HG02763 (cell line): ENCODE results near the gene GFRAL.
"Not testable (repeated sequence)": the region's sequence is repeated elsewhere in the genome, so short reads cannot be mapped to it uniquely, and the experiment has no call there.

Experiments
- ATAC-seq: cut with Tn5 transposase; IDR thresholded peaks from one replicate; pipeline ENCODE4 v1.9.1; 2021; ENCODE audit warnings: mild to moderate bottlenecking, moderate library complexity; ENCODE audit not compliant: unreplicated experiment

GFRAL gene

GRCh38 chr6:55327169-55327568, at the start of gene GFRAL:
GFRAL (plus strand) TSS chr6:55327469; CDS start chr6:55327555, 86 bp downstream.
- ATAC-seq = no peak

- ATAC-seq = no peak
These were observed 49.6 kb upstream of the GFRAL start for GRCh38 chr6:55277646-55278045.

- ATAC-seq = no peak
These were observed 46.1 kb upstream of the GFRAL start for GRCh38 chr6:55281215-55281614.

- ATAC-seq = no peak
These were observed 45.2 kb upstream of the GFRAL start for GRCh38 chr6:55282115-55282514.

GRCh38 chr6:55286824-55287223, 40.4 kb upstream of the GFRAL start:
- no peak for ATAC-seq

GRCh38 chr6:55290736-55291135, 36.5 kb upstream of the GFRAL start:
- no peak for ATAC-seq

- ATAC-seq = no peak
These were observed 34.2 kb upstream of the GFRAL start for GRCh38 chr6:55293116-55293515.

GRCh38 chr6:55297214-55297613, 30.1 kb upstream of the GFRAL start:
- ATAC-seq = not testable (repeated sequence)

- no peak for ATAC-seq
These were observed 27.8 kb upstream of the GFRAL start for GRCh38 chr6:55299286-55299985.

- ATAC-seq = no peak
These were observed 22.5 kb upstream of the GFRAL start for GRCh38 chr6:55304747-55305146.

GRCh38 chr6:55319961-55320695, 7.1 kb upstream of the GFRAL start:
- ATAC-seq = no peak

GRCh38 chr6:55320696-55321086, 6.6 kb upstream of the GFRAL start:
- ATAC-seq = no peak

GRCh38 chr6:55377150-55377549, 49.9 kb downstream of the GFRAL start:
- ATAC-seq = no peak

GRCh38 chr6:55379471-55379870, 52.2 kb downstream of the GFRAL start:
- no peak for ATAC-seq

- ATAC-seq = no peak
These were observed 52.6 kb downstream of the GFRAL start for GRCh38 chr6:55379895-55380294.

GRCh38 chr6:55388211-55388610, 60.9 kb downstream of the GFRAL start:
- no peak for ATAC-seq

- ATAC-seq = no peak
These were observed 68.6 kb downstream of the GFRAL start for GRCh38 chr6:55395871-55396270.

- ATAC-seq = no peak
These were observed 70.7 kb downstream of the GFRAL start for GRCh38 chr6:55397986-55398385.

- ATAC-seq = no peak
These were observed 72.1 kb downstream of the GFRAL start for GRCh38 chr6:55399351-55399750.

- no peak for ATAC-seq
These were observed 78.4 kb downstream of the GFRAL start for GRCh38 chr6:55405474-55406235.

- ATAC-seq = no peak
These were observed 83.4 kb downstream of the GFRAL start for GRCh38 chr6:55410674-55411073.

- ATAC-seq = no peak
These were observed 96.7 kb downstream of the GFRAL start for GRCh38 chr6:55423933-55424332.
